Sigmoid colon (tissue), 4 donors: ENCODE measurements around the gene PLCH1.

Experiments
- CTCF ChIP-seq, 4 experiments: fragments of 450-650 bp in 3 of 4; fragments of 200-600 bp in 1 of 4; IDR thresholded peaks; one replicate each; pipeline ENCODE4 v1.5.1; 2016 to 2019; ENCODE audit warnings: antibody characterized with exemption in 4 of 4, mild to moderate bottlenecking in 3 of 4, moderate library complexity in 2 of 4
- EP300 ChIP-seq, 4 donors: sonication (generic); formaldehyde crosslinking; IDR thresholded peaks; one replicate each; pipeline ENCODE4 v1.6.1; 2017; ENCODE audit warnings: antibody characterized with exemption in 4 of 4
- POLR2AphosphoS5 ChIP-seq, 4 donors: sonication (generic); formaldehyde crosslinking; IDR thresholded peaks; one replicate each; pipeline ENCODE4 v1.6.1; 2017; ENCODE audit warnings: antibody characterized with exemption in 4 of 4

- TF ChIP-seq EP300 (IDR thresholded peaks at IDR 0.05): no peak
- no peak for TF ChIP-seq CTCF (IDR thresholded peaks at IDR 0.05)
- TF ChIP-seq POLR2AphosphoS5 (IDR thresholded peaks at IDR 0.05): no peak
Measured at GRCh38 chr3:155554777-155555451, 190.0 kb downstream of the PLCH1 start.
